Measurements from ENCODE around the gene C17orf58.
A peak's percentile ranks its signal among the peaks of the same experiment; 100 is the strongest.
"Not testable (repeated sequence)": the region's sequence is repeated elsewhere in the genome, so short reads cannot be mapped to it uniquely, and the experiment has no call there.

Gene C17orf58

GRCh38 chr17:67982034-67982640 lies 14.1 kb downstream of the C17orf58 start:
- Histone ChIP-seq H2AK5ac (ENCODE audit: low read length, severe bottlenecking) (no peak overlapping the region), H3K9ac (ENCODE audit: low read length) (no peak overlapping the region), H3K4ac (ENCODE audit: low read depth in 1 of 2, low read length in 2 of 2) (no peak overlapping the region), H2BK5ac (ENCODE audit: low read depth, low read length, poor library complexity, severe bottlenecking) (no peak overlapping the region), H3K79me1 (replicated peaks; ENCODE audit: low read length, poor library complexity, severe bottlenecking) (peaks cover 6% of the 10 kb centered on the region), H3K36me3 (ENCODE audit: control insufficient read depth in 1 of 2, insufficient read depth in 2 of 2, low read depth in 1 of 2, low read length in 2 of 2) (peaks cover 13 to 29% of the 10 kb centered on the region in 2 experiments), H3K23ac (ENCODE audit: low read length in 2 of 2) (no peak overlapping the region), H3K27ac (ENCODE audit: low read length, poor library complexity, severe bottlenecking) (no peak overlapping the region), H3K4me2 (ENCODE audit: low read length, poor library complexity, severe bottlenecking) (no peak overlapping the region), H2BK120ac (ENCODE audit: low read depth, low read length) (no peak overlapping the region), H3K4me1 (ENCODE audit: control insufficient read depth, insufficient read depth, low read depth, low read length) (peaks cover 5% of the 10 kb centered on the region), H3K9me3 (ENCODE audit: control insufficient read depth, low read length) (no peaks in the 10 kb centered on the region), H2BK12ac (ENCODE audit: low read length in 2 of 2) (no peak overlapping the region), H4K8ac (ENCODE audit: low read length) (no peak overlapping the region), H2BK15ac (ENCODE audit: low read depth, poor library complexity, severe bottlenecking) (no peak overlapping the region), H3K14ac (ENCODE audit: low read length in 2 of 2) (no peak overlapping the region), H3K27me3 (ENCODE audit: control insufficient read depth in 1 of 2, insufficient read depth in 1 of 2, low read length in 2 of 2) (no peaks in the 10 kb centered on the region), H3K4me3 (ENCODE audit: insufficient read depth in 1 of 2, low read depth in 1 of 2, low read length in 2 of 2) (no peak overlapping the region), H3K18ac (ENCODE audit: low read depth in 1 of 2, low read length in 2 of 2) (no peak overlapping the region), H4K91ac (ENCODE audit: low read length) (no peak overlapping the region), H2AFZ (ENCODE audit: low read depth, low read length) (no peak overlapping the region)
- 72% methylated on average over 9 of the region's 9 CpGs for WGBS
- peak; percentile 38 for DNase-seq

GRCh38 chr17:67980883-67981282 lies 15.4 kb downstream of the C17orf58 start:
- not testable (repeated sequence) for H2BK15ac ChIP-seq (ENCODE audit: low read depth, poor library complexity, severe bottlenecking)
- WGBS = 35% methylated on average over 2 of the region's 3 CpGs

GRCh38 chr17:67980456-67980855 lies 15.8 kb downstream of the C17orf58 start:
- DNase-seq = no peak
- no peak overlapping the region for H3K14ac ChIP-seq (ENCODE audit: low read length in 2 of 2)
- H3K4ac ChIP-seq (ENCODE audit: low read depth in 1 of 2, low read length in 2 of 2) = peak overlapping the region in 1 of 2 experiments; percentile 64
- no peak overlapping the region for H3K4me3 ChIP-seq (ENCODE audit: insufficient read depth in 1 of 2, low read depth in 1 of 2, low read length in 2 of 2)
- no peaks in the 10 kb centered on the region for H3K9me3 ChIP-seq (ENCODE audit: control insufficient read depth, low read length)
- H2BK12ac ChIP-seq (ENCODE audit: low read length in 2 of 2) = no peak overlapping the region
- H3K4me1 ChIP-seq (ENCODE audit: control insufficient read depth, insufficient read depth, low read depth, low read length) = peaks cover 5% of the 10 kb centered on the region
- H3K79me1 ChIP-seq (replicated peaks; ENCODE audit: low read length, poor library complexity, severe bottlenecking) = peaks cover 6% of the 10 kb centered on the region
- H2BK15ac ChIP-seq (ENCODE audit: low read depth, poor library complexity, severe bottlenecking) = peak overlapping the region; percentile 7
- H3K36me3 ChIP-seq (ENCODE audit: control insufficient read depth in 1 of 2, insufficient read depth in 2 of 2, low read depth in 1 of 2, low read length in 2 of 2) = peaks cover 20 to 39% of the 10 kb centered on the region in 2 experiments
- no peak overlapping the region for H2BK120ac ChIP-seq (ENCODE audit: low read depth, low read length)
- H3K4me2 ChIP-seq (ENCODE audit: low read length, poor library complexity, severe bottlenecking) = no peak overlapping the region
- no peak overlapping the region for H3K9ac ChIP-seq (ENCODE audit: low read length)
- no peak overlapping the region for H3K27ac ChIP-seq (ENCODE audit: low read length, poor library complexity, severe bottlenecking)
- H3K27me3 ChIP-seq (ENCODE audit: control insufficient read depth in 1 of 2, insufficient read depth in 1 of 2, low read length in 2 of 2) = no peaks in the 10 kb centered on the region
- no peak overlapping the region for H3K23ac ChIP-seq (ENCODE audit: low read length in 2 of 2)
- H2AFZ ChIP-seq (ENCODE audit: low read depth, low read length) = no peak overlapping the region
- 95% methylated on average over 1 of the region's 2 CpGs for WGBS
- no peak overlapping the region for H3K18ac ChIP-seq (ENCODE audit: low read depth in 1 of 2, low read length in 2 of 2)
- no peak overlapping the region for H4K91ac ChIP-seq (ENCODE audit: low read length)
- no peak overlapping the region for H2AK5ac ChIP-seq (ENCODE audit: low read length, severe bottlenecking)
- no peak overlapping the region for H2BK5ac ChIP-seq (ENCODE audit: low read depth, low read length, poor library complexity, severe bottlenecking)
- H4K8ac ChIP-seq (ENCODE audit: low read length) = no peak overlapping the region

More at GRCh38 chr17:67980883-67981282, 15.4 kb downstream of the C17orf58 start:
- not testable (repeated sequence) for H2AK5ac ChIP-seq (ENCODE audit: low read length, severe bottlenecking); H3K9ac ChIP-seq (ENCODE audit: low read length); H3K4me3 ChIP-seq (ENCODE audit: insufficient read depth in 1 of 2, low read depth in 1 of 2, low read length in 2 of 2); H3K18ac ChIP-seq (ENCODE audit: low read depth in 1 of 2, low read length in 2 of 2); H2BK120ac ChIP-seq (ENCODE audit: low read depth, low read length); H2AFZ ChIP-seq (ENCODE audit: low read depth, low read length); H3K4ac ChIP-seq (ENCODE audit: low read depth in 1 of 2, low read length in 2 of 2); H2BK5ac ChIP-seq (ENCODE audit: low read depth, low read length, poor library complexity, severe bottlenecking); H3K4me1 ChIP-seq (ENCODE audit: control insufficient read depth, insufficient read depth, low read depth, low read length); DNase-seq; H3K79me1 ChIP-seq (replicated peaks; ENCODE audit: low read length, poor library complexity, severe bottlenecking); H4K91ac ChIP-seq (ENCODE audit: low read length); H3K4me2 ChIP-seq (ENCODE audit: low read length, poor library complexity, severe bottlenecking); H3K27ac ChIP-seq (ENCODE audit: low read length, poor library complexity, severe bottlenecking); H3K27me3 ChIP-seq (ENCODE audit: control insufficient read depth in 1 of 2, insufficient read depth in 1 of 2, low read length in 2 of 2); H4K8ac ChIP-seq (ENCODE audit: low read length); H3K14ac ChIP-seq (ENCODE audit: low read length in 2 of 2); H3K23ac ChIP-seq (ENCODE audit: low read length in 2 of 2); H2BK12ac ChIP-seq (ENCODE audit: low read length in 2 of 2); H3K9me3 ChIP-seq (ENCODE audit: control insufficient read depth, low read length)
- H3K36me3 ChIP-seq (ENCODE audit: control insufficient read depth in 1 of 2, insufficient read depth in 2 of 2, low read depth in 1 of 2, low read length in 2 of 2) = peaks cover 20 to 35% of the 10 kb centered on the region in 2 experiments

- not testable (repeated sequence) for H2BK5ac ChIP-seq (ENCODE audit: low read depth, low read length, poor library complexity, severe bottlenecking); H3K27me3 ChIP-seq (ENCODE audit: control insufficient read depth in 1 of 2, insufficient read depth in 1 of 2, low read length in 2 of 2); H2BK120ac ChIP-seq (ENCODE audit: low read depth, low read length); H3K23ac ChIP-seq (ENCODE audit: low read length in 2 of 2); H3K4ac ChIP-seq (ENCODE audit: low read depth in 1 of 2, low read length in 2 of 2); H3K27ac ChIP-seq (ENCODE audit: low read length, poor library complexity, severe bottlenecking); H2AFZ ChIP-seq (ENCODE audit: low read depth, low read length); H3K18ac ChIP-seq (ENCODE audit: low read depth in 1 of 2, low read length in 2 of 2); H3K9ac ChIP-seq (ENCODE audit: low read length); H3K4me3 ChIP-seq (ENCODE audit: insufficient read depth in 1 of 2, low read depth in 1 of 2, low read length in 2 of 2); DNase-seq; H3K9me3 ChIP-seq (ENCODE audit: control insufficient read depth, low read length); H4K8ac ChIP-seq (ENCODE audit: low read length); H3K79me1 ChIP-seq (replicated peaks; ENCODE audit: low read length, poor library complexity, severe bottlenecking); H3K14ac ChIP-seq (ENCODE audit: low read length in 2 of 2); H3K4me2 ChIP-seq (ENCODE audit: low read length, poor library complexity, severe bottlenecking); H3K4me1 ChIP-seq (ENCODE audit: control insufficient read depth, insufficient read depth, low read depth, low read length); H2BK12ac ChIP-seq (ENCODE audit: low read length in 2 of 2); H2AK5ac ChIP-seq (ENCODE audit: low read length, severe bottlenecking); H4K91ac ChIP-seq (ENCODE audit: low read length)
- Histone ChIP-seq H3K36me3 (ENCODE audit: control insufficient read depth in 1 of 2, insufficient read depth in 2 of 2, low read depth in 1 of 2, low read length in 2 of 2) (peaks cover 26 to 50% of the 10 kb centered on the region in 2 experiments), H2BK15ac (ENCODE audit: low read depth, poor library complexity, severe bottlenecking) (peak overlapping the region; percentile 19)
- 96% methylated on average over 5 of the region's 6 CpGs for WGBS
Measured at GRCh38 chr17:67976306-67976705, 20.0 kb downstream of the C17orf58 start.
